Endodermal cell (in vitro differentiated cells): ENCODE data around the gene COX14. TPM values are rescaled to one million over a fixed set of nuclear protein-coding genes. Genes with fewer than 3 reads are reported as not detected.
A peak's percentile ranks its signal among the peaks of the same experiment; 100 is the strongest.

Source experiments
- DNase-seq: peaks from one replicate; pipeline ENCODE4 v3.0.0-alpha.2; 2017
- H3K27ac ChIP-seq: 2 replicates; pipeline ENCODE4 v1.5.1; 2013; ENCODE audit warnings: mild to moderate bottlenecking, low read depth, low read length, moderate library complexity
- H3K27me3 ChIP-seq: 2 replicates; pipeline ENCODE4 v1.6.1; 2013; ENCODE audit warnings: mild to moderate bottlenecking, low read length, moderate library complexity; ENCODE audit not compliant: insufficient read depth, control insufficient read depth, poor library complexity, severe bottlenecking
- H3K36me3 ChIP-seq: 2 replicates; pipeline ENCODE4 v1.7.0; 2013; ENCODE audit warnings: mild to moderate bottlenecking, low read length, moderate library complexity; ENCODE audit not compliant: control insufficient read depth, insufficient read depth
- H3K4me1 ChIP-seq: one replicate; pipeline ENCODE4 v1.7.0; 2013; ENCODE audit warnings: low read length; ENCODE audit not compliant: control insufficient read depth, insufficient read depth
- H3K4me3 ChIP-seq: 2 replicates; pipeline ENCODE4 v1.5.1; 2013; ENCODE audit warnings: mild to moderate bottlenecking, low read length, moderate library complexity
- H3K9ac ChIP-seq: 2 replicates; pipeline ENCODE4 v1.6.1; 2013; ENCODE audit warnings: mild to moderate bottlenecking, low read length, moderate library complexity; ENCODE audit not compliant: poor library complexity, severe bottlenecking; ENCODE audit errors: extremely low read depth
- H3K9me3 ChIP-seq: 2 replicates; pipeline ENCODE4 v1.6.1; 2013; ENCODE audit warnings: mild to moderate bottlenecking, low read length, moderate library complexity; ENCODE audit not compliant: control insufficient read depth
- H3K27ac Mint-ChIP-seq: 2 replicates; pipeline ENCODE4 v1.8.0; 2020; ENCODE audit warnings: mixed read lengths
- H3K27me3 Mint-ChIP-seq: 2 replicates; pipeline ENCODE4 v1.8.0; 2021; ENCODE audit warnings: mild to moderate bottlenecking, mixed read lengths; ENCODE audit not compliant: insufficient read depth
- H3K36me3 Mint-ChIP-seq: 2 replicates; pipeline ENCODE4 v1.8.0; 2020; ENCODE audit warnings: low read depth, mixed read lengths
- H3K4me1 Mint-ChIP-seq: 2 replicates; pipeline ENCODE4 v1.8.0; 2020; ENCODE audit warnings: mixed read lengths
- H3K4me3 Mint-ChIP-seq: 2 replicates; pipeline ENCODE4 v1.8.0; 2020; ENCODE audit warnings: mild to moderate bottlenecking, moderate library complexity, mixed read lengths
- H3K9me3 Mint-ChIP-seq: 2 replicates; pipeline ENCODE4 v1.8.0; 2020; ENCODE audit warnings: mild to moderate bottlenecking, mixed read lengths
- WGBS, 2 experiments: methylation state at CpG; one replicate each; pipeline versions ENCODE4 v1.1.5 to v1.1.7; 2013; ENCODE audit warnings: missing lambda C conversion rate in 2 of 2, mixed read lengths in 1 of 2; ENCODE audit not compliant: insufficient coverage in 1 of 2, insufficient read length in 1 of 2; 5-methylcytosine and 5-hydroxymethylcytosine counted together
- total RNA-seq, 2 donors: library from RNA; stranded (reverse); fragmentation: NEBNext Ultra II Directional in 1 of 2; extraction: Animal tissue kit (Norgen Biotek cat#: 25700) in 1 of 2; gene quantifications; 2 replicates in 1 of 2; 3 replicates in 1 of 2; pipeline ENCODE4 v1.2.1, GENCODE V29; 2021
- TF ChIP-seq, protein P1 (sequence below): fragments of 200-600 bp; sonication (generic); conservative IDR thresholded peaks from 2 replicates; pipeline ENCODE4 v1.5.0; 2021; ENCODE audit warnings: antibody characterized with exemption, mild to moderate bottlenecking

The COX14 gene
- total RNA-seq, 2 donors from 2014 or later = 26.0 to 26.7 TPM

DNA sequence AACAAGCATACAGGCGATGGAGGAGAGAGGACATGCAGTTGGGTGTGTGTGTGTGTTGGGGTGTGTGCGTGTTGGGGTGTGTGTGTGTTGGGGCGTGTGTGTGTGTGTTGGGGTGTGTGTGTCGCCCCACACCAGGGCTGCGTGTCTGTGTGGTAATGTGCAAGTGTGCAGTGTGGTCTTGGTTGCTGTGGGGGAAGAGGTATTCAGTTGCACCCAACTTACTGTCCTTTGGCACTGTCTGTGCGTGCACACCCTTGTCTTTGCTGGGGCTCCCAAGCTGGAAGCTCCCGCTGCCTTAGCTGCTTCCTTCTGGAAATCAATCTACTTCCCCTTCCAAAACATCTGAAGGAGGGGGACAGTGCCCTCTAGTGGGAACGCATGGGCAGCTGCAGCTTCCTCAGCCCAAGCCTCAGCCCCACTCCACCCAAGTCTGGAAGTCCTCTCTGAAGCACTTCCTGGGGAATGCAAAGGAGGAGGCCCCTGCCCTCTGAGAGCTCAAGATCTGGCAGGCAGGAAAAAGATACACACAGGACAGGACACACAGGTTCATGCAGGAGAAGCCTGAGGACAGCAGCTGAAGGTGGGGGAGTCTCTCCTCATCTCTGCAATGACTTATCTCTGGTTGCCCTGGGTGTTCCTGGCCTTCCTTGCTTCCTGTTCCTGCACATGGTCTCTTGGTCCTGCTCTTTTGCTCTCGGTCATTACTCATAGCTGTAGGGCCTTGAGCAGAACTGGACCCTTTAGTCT is 41.5 kb upstream of the COX14 start:
- Histone ChIP-seq H3K27me3 (no peaks in the 10 kb centered on the region), H3K4me3 (no peak overlapping the region), H3K36me3 (no peaks in the 10 kb centered on the region), H3K9me3 (no peaks in the 10 kb centered on the region), H3K27ac (no peak overlapping the region), H3K4me1 (peaks cover 7% of the 10 kb centered on the region), H3K9ac (no peak overlapping the region)
- 64 to 73% methylated on average over 2 to 8 of the region's 9 CpGs for WGBS, 2 experiments
- Mint-ChIP-seq H3K4me1 (peaks cover 8% of the 10 kb centered on the region), H3K4me3 (no peak overlapping the region), H3K27me3 (peaks cover 4% of the 10 kb centered on the region), H3K9me3 (no peaks in the 10 kb centered on the region), H3K27ac (no peak overlapping the region), H3K36me3 (no peaks in the 10 kb centered on the region)
- TF ChIP-seq, protein P1, sequence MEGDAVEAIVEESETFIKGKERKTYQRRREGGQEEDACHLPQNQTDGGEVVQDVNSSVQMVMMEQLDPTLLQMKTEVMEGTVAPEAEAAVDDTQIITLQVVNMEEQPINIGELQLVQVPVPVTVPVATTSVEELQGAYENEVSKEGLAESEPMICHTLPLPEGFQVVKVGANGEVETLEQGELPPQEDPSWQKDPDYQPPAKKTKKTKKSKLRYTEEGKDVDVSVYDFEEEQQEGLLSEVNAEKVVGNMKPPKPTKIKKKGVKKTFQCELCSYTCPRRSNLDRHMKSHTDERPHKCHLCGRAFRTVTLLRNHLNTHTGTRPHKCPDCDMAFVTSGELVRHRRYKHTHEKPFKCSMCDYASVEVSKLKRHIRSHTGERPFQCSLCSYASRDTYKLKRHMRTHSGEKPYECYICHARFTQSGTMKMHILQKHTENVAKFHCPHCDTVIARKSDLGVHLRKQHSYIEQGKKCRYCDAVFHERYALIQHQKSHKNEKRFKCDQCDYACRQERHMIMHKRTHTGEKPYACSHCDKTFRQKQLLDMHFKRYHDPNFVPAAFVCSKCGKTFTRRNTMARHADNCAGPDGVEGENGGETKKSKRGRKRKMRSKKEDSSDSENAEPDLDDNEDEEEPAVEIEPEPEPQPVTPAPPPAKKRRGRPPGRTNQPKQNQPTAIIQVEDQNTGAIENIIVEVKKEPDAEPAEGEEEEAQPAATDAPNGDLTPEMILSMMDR = peak; percentile 92
- peak; percentile 96 for DNase-seq

DNA sequence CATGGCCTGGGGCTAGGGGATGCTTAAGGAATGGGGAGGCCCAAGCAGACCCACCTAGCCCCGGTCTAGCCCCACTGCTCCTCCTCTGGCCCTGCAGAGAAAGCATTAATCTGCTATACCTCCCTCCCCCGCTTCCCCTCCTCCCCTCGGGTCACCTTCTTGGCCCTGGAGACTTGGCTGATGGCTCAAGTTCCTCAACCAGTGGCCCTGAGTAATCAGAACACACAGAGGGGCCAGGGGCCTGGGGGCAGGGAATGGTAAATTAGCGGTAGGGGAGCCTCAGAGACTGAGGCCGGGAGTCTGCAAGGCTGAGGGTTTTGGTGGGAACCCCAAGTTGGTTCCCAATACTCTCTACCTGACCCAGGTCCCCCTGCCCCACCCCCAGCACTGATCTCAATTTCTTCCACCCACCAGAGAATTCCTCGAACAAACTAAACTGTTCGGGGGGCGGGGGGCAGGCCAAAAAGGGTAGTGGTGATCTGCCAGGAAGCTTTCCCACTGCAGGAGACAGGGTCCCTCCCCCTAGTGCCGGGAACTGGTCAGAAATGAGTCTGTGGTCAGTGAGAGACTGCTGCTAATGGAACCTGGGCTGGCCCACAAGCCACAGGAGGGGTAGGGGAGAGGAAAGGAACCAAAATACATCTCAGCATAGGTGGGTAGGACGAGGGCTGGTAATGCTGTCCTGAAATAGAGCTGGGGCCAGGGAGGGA is 39.7 kb upstream of the COX14 start:
- Histone ChIP-seq H3K9me3 (no peaks in the 10 kb centered on the region), H3K36me3 (no peaks in the 10 kb centered on the region), H3K4me1 (peaks cover 5% of the 10 kb centered on the region), H3K27ac (no peak overlapping the region), H3K4me3 (no peak overlapping the region), H3K9ac (no peak overlapping the region), H3K27me3 (no peaks in the 10 kb centered on the region)
- WGBS, 2 experiments = 43 to 68% methylated on average over 4 to 10 of the region's 10 CpGs
- Mint-ChIP-seq H3K4me3 (no peak overlapping the region), H3K9me3 (no peaks in the 10 kb centered on the region), H3K27me3 (peaks cover 4% of the 10 kb centered on the region), H3K27ac (no peak overlapping the region), H3K36me3 (no peaks in the 10 kb centered on the region), H3K4me1 (peaks cover 13% of the 10 kb centered on the region)
- DNase-seq = peak; percentile 78
- TF ChIP-seq, protein P1 = no peak

DNA sequence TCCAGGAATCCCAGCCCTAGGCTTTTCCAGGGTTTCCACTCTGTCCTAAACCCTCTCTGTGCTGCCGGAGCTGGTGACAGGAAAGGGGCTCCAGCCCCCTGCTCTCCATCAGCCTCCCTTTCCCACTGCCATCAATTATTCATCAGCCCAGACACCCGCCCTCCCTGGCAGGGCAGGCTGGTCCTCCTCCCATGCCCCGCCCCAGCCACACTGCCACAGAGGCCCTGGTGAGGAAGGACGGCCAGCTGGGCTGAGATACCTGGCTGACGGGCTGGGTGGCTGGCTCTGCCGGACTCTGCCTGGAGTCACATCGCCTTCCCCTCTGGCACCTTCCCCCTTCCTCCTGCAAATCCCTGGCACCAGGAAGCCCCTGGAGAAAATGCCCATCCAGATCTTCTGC is 38.8 kb upstream of the COX14 start:
- H3K4me3 Mint-ChIP-seq = no peak overlapping the region
- Histone ChIP-seq H3K27ac (no peak overlapping the region), H3K27me3 (no peaks in the 10 kb centered on the region), H3K36me3 (no peaks in the 10 kb centered on the region), H3K9me3 (no peaks in the 10 kb centered on the region), H3K4me3 (no peak overlapping the region), H3K4me1 (peaks cover 5% of the 10 kb centered on the region), H3K9ac (no peak overlapping the region)
- no peak overlapping the region for H3K27ac Mint-ChIP-seq
- DNase-seq = no peak
- TF ChIP-seq, protein P1 = no peak
- no peaks in the 10 kb centered on the region for H3K36me3 Mint-ChIP-seq
- 84 to 91% methylated on average over 6 to 7 of the region's 7 CpGs for WGBS, 2 experiments
- H3K4me1 Mint-ChIP-seq = peaks cover 13% of the 10 kb centered on the region
- H3K27me3 Mint-ChIP-seq = peaks cover 7% of the 10 kb centered on the region
- H3K9me3 Mint-ChIP-seq = no peaks in the 10 kb centered on the region
